Skin epidermis (tissue), 12 donors: Measurements from ENCODE around the gene BCO1.

ENCODE experiments used
- H3K27ac ChIP-seq, 21 experiments: fragments of 200-600 bp; sonication (generic) in 11 of 21; one replicate each; pipeline ENCODE4 v1.5.0; 2020; ENCODE audit warnings: mild to moderate bottlenecking in 3 of 21, inconsistent platforms in 2 of 21, moderate library complexity in 2 of 21
- H3K4me3 ChIP-seq, 7 experiments: fragments of 200-600 bp; sonication (generic) in 2 of 7; one replicate each; pipeline ENCODE4 v1.5.0; 2020; ENCODE audit warnings: inconsistent platforms in 2 of 7, mild to moderate bottlenecking in 2 of 7, moderate library complexity in 1 of 7

The BCO1 gene

GRCh38 chr16:81229811-81230210, 8.7 kb upstream of the BCO1 start:
- H3K27ac ChIP-seq: no peak overlapping the region
- H3K4me3 ChIP-seq: no peak overlapping the region

GRCh38 chr16:81231014-81231413, 7.5 kb upstream of the BCO1 start:
- no peak overlapping the region for H3K27ac ChIP-seq

GRCh38 chr16:81232740-81233367, 5.6 kb upstream of the BCO1 start:
- no peak overlapping the region for H3K27ac ChIP-seq
- H3K4me3 ChIP-seq: no peak overlapping the region

More at GRCh38 chr16:81231014-81231413, 7.5 kb upstream of the BCO1 start:
- H3K4me3 ChIP-seq: no peak overlapping the region

- Histone ChIP-seq H3K4me3 (no peak overlapping the region), H3K27ac (peak overlapping the region in 7 of 21 experiments; percentile 14 to 69 (median 60))
These were observed 1.2 kb upstream of the BCO1 start for GRCh38 chr16:81237282-81237681.

- H3K27ac ChIP-seq: peak overlapping the region in 10 of 21 experiments; percentile 2 to 69 (median 50)
- H3K4me3 ChIP-seq: no peak overlapping the region
These were observed 570 bp upstream of the BCO1 start for GRCh38 chr16:81237942-81238295.

- H3K27ac ChIP-seq: peak overlapping the region in 2 of 21 experiments; percentile 60 to 64
These were observed 1.1 kb downstream of the BCO1 start for GRCh38 chr16:81239367-81240121.

GRCh38 chr16:81241706-81242105, 3.2 kb downstream of the BCO1 start:
- no peak overlapping the region for H3K27ac ChIP-seq
- no peak overlapping the region for H3K4me3 ChIP-seq

More at GRCh38 chr16:81239367-81240121, 1.1 kb downstream of the BCO1 start:
- H3K4me3 ChIP-seq: no peak overlapping the region

GRCh38 chr16:81242977-81243618, 4.6 kb downstream of the BCO1 start:
- peak overlapping the region in 1 of 21 experiments; percentile 11 for H3K27ac ChIP-seq
- no peak overlapping the region for H3K4me3 ChIP-seq

- Histone ChIP-seq H3K4me3 (peak overlapping the region in 1 of 7 experiments; percentile 12), H3K27ac (peak overlapping the region in 3 of 21 experiments; percentile 11 to 44 (median 38))
These were observed 5.5 kb downstream of the BCO1 start for GRCh38 chr16:81243942-81244341.

GRCh38 chr16:81251871-81252270, 13.4 kb downstream of the BCO1 start:
- H3K4me3 ChIP-seq: no peak overlapping the region
- no peak overlapping the region for H3K27ac ChIP-seq

GRCh38 chr16:81253141-81253540, 14.7 kb downstream of the BCO1 start:
- Histone ChIP-seq H3K4me3 (no peak overlapping the region), H3K27ac (no peak overlapping the region)

- no peak overlapping the region for H3K27ac ChIP-seq
- no peak overlapping the region for H3K4me3 ChIP-seq
These were observed 16.5 kb downstream of the BCO1 start for GRCh38 chr16:81254922-81255526.

- H3K4me3 ChIP-seq: no peak overlapping the region
- no peak overlapping the region for H3K27ac ChIP-seq
These were observed 21.4 kb downstream of the BCO1 start for GRCh38 chr16:81259916-81260315.

GRCh38 chr16:81261049-81261648, 22.7 kb downstream of the BCO1 start:
- no peak overlapping the region for H3K4me3 ChIP-seq
- no peak overlapping the region for H3K27ac ChIP-seq

- no peak overlapping the region for H3K4me3 ChIP-seq
- H3K27ac ChIP-seq: no peak overlapping the region
These were observed 25.2 kb downstream of the BCO1 start for GRCh38 chr16:81263470-81264220.

GRCh38 chr16:81264386-81264785, 25.9 kb downstream of the BCO1 start:
- H3K4me3 ChIP-seq: no peak overlapping the region
- no peak overlapping the region for H3K27ac ChIP-seq

- H3K4me3 ChIP-seq: no peak overlapping the region
- H3K27ac ChIP-seq: no peak overlapping the region
These were observed 26.6 kb downstream of the BCO1 start for GRCh38 chr16:81265052-81265451.

GRCh38 chr16:81265658-81266451, 27.4 kb downstream of the BCO1 start:
- no peak overlapping the region for H3K4me3 ChIP-seq
- peak overlapping the region in 6 of 21 experiments; percentile 25 to 62 (median 44) for H3K27ac ChIP-seq
